Measurements from ENCODE around the gene GDPD2.

DNA sequence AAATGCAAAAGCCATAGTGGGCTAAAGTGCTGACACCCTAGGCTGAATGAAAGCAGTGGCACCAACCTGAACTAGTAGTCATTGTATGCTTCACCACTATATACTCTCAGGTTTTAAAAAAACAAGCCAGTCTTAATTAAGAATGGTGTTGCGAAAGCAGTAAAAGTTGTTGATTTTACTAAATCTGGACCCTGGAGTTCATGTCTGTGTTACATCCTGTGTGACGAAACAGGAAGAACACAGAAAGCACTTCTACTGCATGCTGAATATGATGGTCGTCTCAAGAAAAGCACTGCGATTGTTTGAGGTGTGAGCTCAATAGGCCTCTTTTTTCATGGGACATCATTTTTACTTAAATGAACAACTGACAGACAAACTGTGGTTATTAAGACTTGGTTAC is 24.2 kb upstream of the GDPD2 start:
- TF ChIP-seq, protein P1, sequence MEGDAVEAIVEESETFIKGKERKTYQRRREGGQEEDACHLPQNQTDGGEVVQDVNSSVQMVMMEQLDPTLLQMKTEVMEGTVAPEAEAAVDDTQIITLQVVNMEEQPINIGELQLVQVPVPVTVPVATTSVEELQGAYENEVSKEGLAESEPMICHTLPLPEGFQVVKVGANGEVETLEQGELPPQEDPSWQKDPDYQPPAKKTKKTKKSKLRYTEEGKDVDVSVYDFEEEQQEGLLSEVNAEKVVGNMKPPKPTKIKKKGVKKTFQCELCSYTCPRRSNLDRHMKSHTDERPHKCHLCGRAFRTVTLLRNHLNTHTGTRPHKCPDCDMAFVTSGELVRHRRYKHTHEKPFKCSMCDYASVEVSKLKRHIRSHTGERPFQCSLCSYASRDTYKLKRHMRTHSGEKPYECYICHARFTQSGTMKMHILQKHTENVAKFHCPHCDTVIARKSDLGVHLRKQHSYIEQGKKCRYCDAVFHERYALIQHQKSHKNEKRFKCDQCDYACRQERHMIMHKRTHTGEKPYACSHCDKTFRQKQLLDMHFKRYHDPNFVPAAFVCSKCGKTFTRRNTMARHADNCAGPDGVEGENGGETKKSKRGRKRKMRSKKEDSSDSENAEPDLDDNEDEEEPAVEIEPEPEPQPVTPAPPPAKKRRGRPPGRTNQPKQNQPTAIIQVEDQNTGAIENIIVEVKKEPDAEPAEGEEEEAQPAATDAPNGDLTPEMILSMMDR (IDR thresholded peaks at IDR 0.05): no peak
- TF ChIP-seq POLR2A (IDR thresholded peaks at IDR 0.05): no peak

Data from lower leg skin (tissue), 3 donors.